ENCODE measurements around the gene TBC1D8. TPM values are rescaled to one million over a fixed set of nuclear protein-coding genes. Genes with fewer than 3 reads are reported as not detected.

TBC1D8 gene
- total and polyA plus RNA-seq, 2 of the 13 experiments (the other 11 are each of a cell fraction or from before 2014, with no cell fraction given) = 45.1 to 95.4 TPM

DNA sequence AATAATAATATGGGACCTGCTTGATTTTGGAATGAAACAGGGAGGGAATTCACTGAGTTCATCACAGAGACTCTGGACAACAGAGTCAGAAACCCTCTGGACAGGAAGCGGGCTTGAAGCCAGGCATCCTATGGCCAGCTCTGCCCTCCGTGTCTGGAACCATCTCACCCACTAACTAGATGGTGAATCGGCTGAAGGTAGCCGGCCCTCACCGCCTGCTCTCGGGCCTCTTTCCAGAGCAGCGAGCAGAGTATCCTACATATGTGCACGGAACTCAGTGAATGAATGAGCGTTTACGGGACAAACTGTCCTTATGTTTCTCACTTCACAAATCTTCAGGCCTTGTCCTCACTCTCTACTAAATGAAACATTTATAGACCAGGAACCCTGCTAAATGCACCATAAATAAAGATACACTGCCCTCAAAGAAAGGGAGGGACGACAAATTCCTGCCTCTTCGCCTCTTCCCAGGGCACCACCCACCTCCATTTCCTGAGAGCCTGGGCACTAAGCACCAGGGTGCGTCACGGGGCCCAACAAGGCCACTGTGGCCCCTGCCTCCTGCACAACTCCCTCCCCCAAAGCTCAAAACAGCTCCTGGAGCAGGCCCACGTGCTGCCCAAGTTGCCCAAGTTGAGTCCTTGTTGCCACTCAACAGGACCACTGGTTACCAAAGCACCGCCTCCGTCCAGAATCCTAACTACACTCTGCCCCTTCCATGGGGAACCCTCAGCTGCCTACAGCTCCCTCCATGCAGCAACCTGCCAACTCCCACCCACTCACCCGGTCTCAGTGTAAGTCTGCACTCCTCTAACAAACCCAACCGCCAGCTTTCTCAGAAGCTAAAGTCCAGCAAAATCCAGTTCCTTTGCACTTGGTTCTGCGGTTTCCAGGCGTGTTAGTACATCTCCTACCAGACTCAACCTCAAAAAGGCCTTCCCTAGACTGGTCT lies 1.7 kb downstream of the TBC1D8 start (continued):
- TF ChIP-seq ZNF432 (CRISPR knock-in tag; IDR thresholded peaks at IDR 0.05; ENCODE audit: borderline replicate concordance) = no peak
- TF ChIP-seq ZMYM2 (CRISPR knock-in tag; IDR thresholded peaks at IDR 0.05) = 0 out of 2 replicates have a peak, but pooled peaks have one; percentile 34
- TF ChIP-seq, protein P1, sequence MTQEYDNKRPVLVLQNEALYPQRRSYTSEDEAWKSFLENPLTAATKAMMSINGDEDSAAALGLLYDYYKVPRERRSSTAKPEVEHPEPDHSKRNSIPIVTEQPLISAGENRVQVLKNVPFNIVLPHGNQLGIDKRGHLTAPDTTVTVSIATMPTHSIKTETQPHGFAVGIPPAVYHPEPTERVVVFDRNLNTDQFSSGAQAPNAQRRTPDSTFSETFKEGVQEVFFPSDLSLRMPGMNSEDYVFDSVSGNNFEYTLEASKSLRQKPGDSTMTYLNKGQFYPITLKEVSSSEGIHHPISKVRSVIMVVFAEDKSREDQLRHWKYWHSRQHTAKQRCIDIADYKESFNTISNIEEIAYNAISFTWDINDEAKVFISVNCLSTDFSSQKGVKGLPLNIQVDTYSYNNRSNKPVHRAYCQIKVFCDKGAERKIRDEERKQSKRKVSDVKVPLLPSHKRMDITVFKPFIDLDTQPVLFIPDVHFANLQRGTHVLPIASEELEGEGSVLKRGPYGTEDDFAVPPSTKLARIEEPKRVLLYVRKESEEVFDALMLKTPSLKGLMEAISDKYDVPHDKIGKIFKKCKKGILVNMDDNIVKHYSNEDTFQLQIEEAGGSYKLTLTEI (CRISPR knock-in tag; conservative IDR thresholded peaks at IDR 0.05) = no peak
- no peak for TF ChIP-seq ZSCAN29 (CRISPR knock-in tag; conservative IDR thresholded peaks at IDR 0.05)
- TF ChIP-seq ZNF263 (CRISPR knock-in tag; IDR thresholded peaks at IDR 0.05) = no peak
- TF ChIP-seq SNAPC2 (CRISPR knock-in tag; IDR thresholded peaks at IDR 0.05) = 0 out of 2 replicates have a peak, but pooled peaks have one; percentile 21
- no peak for TF ChIP-seq SNAPC4 (CRISPR knock-in tag; IDR thresholded peaks at IDR 0.05)
- TF ChIP-seq SMARCC2 (IDR thresholded peaks at IDR 0.05) = no peak
- TF ChIP-seq SCMH1 (CRISPR knock-in tag; IDR thresholded peaks at IDR 0.05; ENCODE audit: borderline replicate concordance) = no peak
- no peak for TF ChIP-seq ZNF747 (CRISPR knock-in tag; IDR thresholded peaks at IDR 0.05; ENCODE audit: borderline replicate concordance)
- 0 out of 2 replicates have a peak, but pooled peaks have one; percentile 45 for TF ChIP-seq ZNF101 (CRISPR knock-in tag; IDR thresholded peaks at IDR 0.05; ENCODE audit: borderline replicate concordance, low read depth)
- no peak for TF ChIP-seq ZNF773 (CRISPR knock-in tag; IDR thresholded peaks at IDR 0.05; ENCODE audit: borderline replicate concordance)
- TF ChIP-seq E2F5 (CRISPR knock-in tag; conservative IDR thresholded peaks at IDR 0.05) = no peak
- no peak for TF ChIP-seq CCAR2 (optimal IDR thresholded peaks at IDR 0.05; ENCODE audit: low read depth, low read length)
- no peak for TF ChIP-seq ZNF660 (CRISPR knock-in tag; IDR thresholded peaks at IDR 0.05; ENCODE audit: borderline replicate concordance, low read depth)
- TF ChIP-seq ZIK1 (CRISPR knock-in tag; IDR thresholded peaks at IDR 0.05; ENCODE audit: borderline replicate concordance, low read depth) = no peak
- TF ChIP-seq HIVEP1 (CRISPR knock-in tag; IDR thresholded peaks at IDR 0.05) = no peak
- no peak for TF ChIP-seq ZNF878 (CRISPR knock-in tag; IDR thresholded peaks at IDR 0.05)
- TF ChIP-seq JUND (CRISPR knock-in tag; IDR thresholded peaks at IDR 0.05) = no peak
- TF ChIP-seq ZNF616 (CRISPR knock-in tag; IDR thresholded peaks at IDR 0.05; ENCODE audit: low read depth) = no peak
- no peak for TF ChIP-seq POGZ (CRISPR knock-in tag; IDR thresholded peaks at IDR 0.05)
- no peak for TF ChIP-seq ISX (CRISPR knock-in tag; conservative IDR thresholded peaks at IDR 0.05)

Measured in HepG2 (cell line).